K562 treated with DMSO at 1 percent for 12 hours (cell line): ENCODE results near the gene CXCR2. TPM values are rescaled to one million over a fixed set of nuclear protein-coding genes. Genes with fewer than 3 reads are reported as not detected.

Source experiments
- total RNA-seq: library from RNA; unstranded; fragments of 300-600 nt; gene quantifications from 2 replicates; pipeline ENCODE4 v1.2.3, GENCODE V29; 2022; ENCODE audit not compliant: insufficient read depth

The CXCR2 gene
- total RNA-seq: not detected in 2 replicates

GRCh38 chr2:218125626-218126080 lies at the start of gene CXCR2:
TSS of gene CXCR2 (plus strand) at chr2:218126028. CDS start at chr2:218134802, 8,774 bp downstream.

DNA sequence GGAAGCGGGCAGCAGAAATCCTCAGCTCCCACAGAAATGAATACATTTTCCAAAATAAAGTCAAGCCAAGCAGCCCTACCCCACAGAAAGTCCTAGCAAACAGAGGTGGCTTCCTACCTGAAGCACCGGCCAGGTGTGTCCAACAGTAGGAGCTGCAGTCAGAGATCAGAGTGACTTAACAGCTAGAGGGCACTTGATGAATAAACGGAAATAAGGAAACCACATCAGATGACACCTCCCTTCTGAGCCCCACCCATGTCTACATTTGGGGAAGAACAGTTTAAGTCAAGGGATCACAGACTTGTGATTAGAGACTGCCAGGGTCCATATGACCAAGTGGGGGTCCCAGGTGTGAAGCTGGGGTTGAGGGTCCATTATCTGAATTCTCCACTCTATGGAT lies 41.0 kb downstream of the CXCR2 start, which contains the start of gene CXCR1:
Gene CXCR1, minus strand, starts transcription at position 172 of the 400 bp plus-strand sequence. CDS start 1,751 bp downstream, outside the sequence.

Other genes starting within 250 kb of the CXCR2 start
- 0.34 and 0.57 TPM in 2 replicates for gene TNS1, start 123.0 kb upstream of the CXCR2 start, total RNA-seq
- not detected in 2 replicates for gene RUFY4, start 56.8 kb upstream of the CXCR2 start, total RNA-seq
- gene CXCR1, start 40.9 kb downstream of the CXCR2 start, total RNA-seq: not detected in 2 replicates
- 98.8 and 151 TPM in 2 replicates for gene ARPC2, start 91.2 kb downstream of the CXCR2 start, total RNA-seq
- gene GPBAR1, start 135.0 kb downstream of the CXCR2 start, total RNA-seq: not detected in 2 replicates
- gene AAMP, start 144.1 kb downstream of the CXCR2 start, total RNA-seq: 83.8 and 109 TPM in 2 replicates
- 49.2 and 57.8 TPM in 2 replicates for gene PNKD, start 144.5 kb downstream of the CXCR2 start, total RNA-seq
- gene TMBIM1, start 166.5 kb downstream of the CXCR2 start, total RNA-seq: 51.8 and 76.5 TPM in 2 replicates
- gene CATIP, start 230.8 kb downstream of the CXCR2 start, total RNA-seq: 0.35 and 0.78 TPM in 2 replicates